Middle frontal gyrus (tissue), 1 donor: ENCODE data around the gene EPG5.

Source experiments
- DNase-seq: peaks from one replicate; pipeline ENCODE4 v3.0.0-alpha.2; 2015; ENCODE audit warnings: low spot score; ENCODE audit errors: extremely low spot score

EPG5 gene

DNA sequence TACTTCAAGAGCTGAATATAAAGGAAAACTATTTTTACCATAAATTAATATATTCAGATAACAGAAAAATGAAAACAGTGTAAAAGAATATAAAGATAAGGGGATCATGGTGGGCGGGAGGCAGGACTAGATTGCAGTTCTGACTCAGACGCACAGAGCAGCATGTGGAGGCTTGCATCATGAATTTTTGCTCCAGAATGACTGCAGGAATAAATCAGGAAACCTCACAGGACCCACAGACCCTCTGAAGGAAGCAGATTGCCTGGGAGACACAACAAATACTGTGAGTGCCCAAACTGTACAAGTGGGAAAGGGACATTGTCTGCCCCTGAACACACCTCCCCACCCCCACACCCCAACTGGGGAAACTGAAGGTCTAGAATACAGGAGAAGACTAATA lies 160.9 kb downstream of the EPG5 start:
- DNase-seq, result no peak

- DNase-seq, result no peak
Observed at GRCh38 chr18:45805551-45805950, 161.6 kb downstream of the EPG5 start.

GRCh38 chr18:45802814-45803492 lies 164.2 kb downstream of the EPG5 start:
- DNase-seq, result no peak

DNA sequence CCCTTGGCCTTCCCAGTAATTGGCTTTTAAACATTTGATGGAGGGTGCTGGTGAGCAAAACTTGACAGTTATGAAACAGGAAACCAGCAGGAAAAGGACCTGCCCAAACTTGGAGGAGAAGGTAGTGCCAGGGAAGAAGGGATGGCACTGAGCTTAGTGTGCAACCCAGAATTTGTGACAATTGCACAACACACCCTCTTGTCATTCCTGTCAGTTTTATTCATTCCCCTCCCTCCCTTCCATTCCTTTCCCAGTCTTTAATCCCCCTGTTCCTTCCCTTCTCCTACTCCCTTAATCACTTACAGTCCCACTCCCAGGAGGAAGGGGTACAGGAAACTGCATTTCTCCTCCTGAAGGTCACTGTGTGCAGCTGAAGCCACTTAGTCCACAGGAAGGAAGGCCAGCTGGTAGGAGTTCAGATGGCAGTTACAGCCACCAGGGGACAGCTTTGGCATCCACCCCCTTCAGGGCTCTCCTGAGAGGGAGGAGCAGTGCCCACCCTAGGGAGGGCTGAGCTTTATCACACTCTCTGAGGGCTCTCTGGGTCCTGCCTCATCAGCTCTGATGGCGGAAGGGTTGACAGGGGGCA lies 165.6 kb downstream of the EPG5 start:
- no peak for DNase-seq
